Prostate gland (tissue), 2 donors: Measurements from ENCODE around the gene ACAA1. TPM values are rescaled to one million over a fixed set of nuclear protein-coding genes. Genes with fewer than 3 reads are reported as not detected.
A peak's percentile ranks its signal among the peaks of the same experiment; 100 is the strongest.

Experiments
- DNase-seq: peaks from one replicate; pipeline ENCODE4 v3.0.0-alpha.2; 2019; ENCODE audit warnings: low spot score
- H3K27ac ChIP-seq, 2 donors: fragments of 200-600 bp; sonication (generic); 2 replicates each; pipeline ENCODE4 v1.5.1; 2017 to 2019
- H3K27me3 ChIP-seq: fragments of 200-600 bp; sonication (generic); replicated peaks from 2 replicates; pipeline ENCODE4 v1.5.1; 2019; ENCODE audit not compliant: insufficient read depth
- H3K36me3 ChIP-seq, 2 donors: fragments of 200-600 bp; sonication (generic); 1 replicate in 1 of 2; 2 replicates in 1 of 2; pipeline versions ENCODE4 v1.5.1 to v1.8.1; 2017 to 2019
- H3K4me1 ChIP-seq: fragments of 200-600 bp; sonication (generic); replicated peaks from 2 replicates; pipeline ENCODE4 v1.5.1; 2019
- H3K4me3 ChIP-seq, 2 donors: fragments of 200-600 bp; sonication (generic); 2 replicates each; pipeline ENCODE4 v1.5.1; 2017 to 2019
- H3K9me3 ChIP-seq: fragments of 200-600 bp; sonication (generic); 2 replicates; pipeline ENCODE4 v1.5.1; 2017
- CTCF ChIP-seq, 4 experiments: fragments of 200-600 bp in 2 of 4; fragments of 450-650 bp in 2 of 4; sonication (generic) in 2 of 4; IDR thresholded peaks; 1 replicate in 3 of 4; 2 replicates in 1 of 4; pipeline ENCODE4 v1.5.1; 2016 to 2019; ENCODE audit warnings: antibody characterized with exemption in 4 of 4, mild to moderate bottlenecking in 2 of 4, moderate library complexity in 2 of 4
- POLR2A ChIP-seq: fragments of 450-650 bp; IDR thresholded peaks from one replicate; pipeline ENCODE4 v1.6.1; 2016; ENCODE audit warnings: antibody characterized with exemption, mild to moderate bottlenecking
- POLR2AphosphoS5 ChIP-seq: sonication (generic); formaldehyde crosslinking; IDR thresholded peaks from one replicate; pipeline ENCODE4 v1.6.1; 2017; ENCODE audit warnings: antibody characterized with exemption
- WGBS: methylation state at CpG from one replicate; pipeline ENCODE4 v1.1.5; 2018; 5-methylcytosine and 5-hydroxymethylcytosine counted together
- intact Hi-C: fragments of 100-400 bp; cut with DNase I; formaldehyde crosslinking; loops from one replicate; pipeline ENCODE4 v1.14.2; 2022
- total RNA-seq, 2 donors: library from RNA; depleted of rRNA; stranded (reverse); fragments of >200 nt; gene quantifications; one replicate each; pipeline ENCODE4 v1.1.0, GENCODE V29; 2016

The ACAA1 gene
- total RNA-seq, 2 donors from 2014 or later, result 89.8 to 112 TPM

DNA sequence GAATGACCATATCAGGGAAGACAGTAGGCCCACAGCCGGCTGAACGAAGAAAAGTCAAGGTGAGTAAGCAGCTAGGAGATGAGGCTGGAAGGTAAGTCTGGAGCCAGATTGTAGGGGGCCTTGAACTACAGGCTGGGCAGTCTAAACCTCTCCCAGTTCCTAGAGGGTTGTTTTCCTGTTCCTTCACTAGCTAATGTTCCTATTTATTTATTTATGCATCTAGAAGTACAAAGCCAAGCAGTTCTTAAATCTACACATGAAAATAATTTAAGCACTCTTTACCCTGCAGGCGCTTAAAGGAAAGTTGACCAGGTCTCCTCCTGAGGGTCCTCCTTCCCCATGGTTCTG, 3.7 kb downstream of the ACAA1 start:
- Histone ChIP-seq H3K27me3 (no peaks in the 10 kb centered on the region), H3K36me3 (peaks cover 0 to 19% of the 10 kb centered on the region in 2 donors), H3K9me3 (no peaks in the 10 kb centered on the region), H3K4me1 (peaks cover 7% of the 10 kb centered on the region), H3K4me3 (no peak overlapping the region), H3K27ac (peak overlapping the region; percentile 37 to 85)
- TF ChIP-seq POLR2A (no peak), POLR2AphosphoS5 (no peak), CTCF (IDR thresholded peaks at IDR 0.05) (no peak)
- 64% methylated on average over 3 of the region's 3 CpGs for WGBS
- intact Hi-C loops, result loop anchor here (10.0 kb wide), 1 partner anchor 352 kb away; no protein-coding TSS in a partner anchor
- no peak for DNase-seq

- no peak for DNase-seq
- H3K27me3 ChIP-seq, result no peaks in the 10 kb centered on the region
- WGBS, result 73% methylated on average over 6 of the region's 6 CpGs
- H3K4me1 ChIP-seq, result peaks cover 7% of the 10 kb centered on the region
- H3K9me3 ChIP-seq, result no peaks in the 10 kb centered on the region
- TF ChIP-seq POLR2A (no peak), CTCF (IDR thresholded peaks at IDR 0.05) (no peak), POLR2AphosphoS5 (no peak)
- peak overlapping the region in 1 of 2 donors; percentile 85 for H3K27ac ChIP-seq
- H3K36me3 ChIP-seq, result peaks cover 8 to 27% of the 10 kb centered on the region in 2 donors
- H3K4me3 ChIP-seq, result no peak overlapping the region
- intact Hi-C loops, result loop anchor here (10.0 kb wide), 1 partner anchor 353 kb away; no protein-coding TSS in a partner anchor
These were observed 5.1 kb downstream of the ACAA1 start for GRCh38 chr3:38131621-38132369.

DNA sequence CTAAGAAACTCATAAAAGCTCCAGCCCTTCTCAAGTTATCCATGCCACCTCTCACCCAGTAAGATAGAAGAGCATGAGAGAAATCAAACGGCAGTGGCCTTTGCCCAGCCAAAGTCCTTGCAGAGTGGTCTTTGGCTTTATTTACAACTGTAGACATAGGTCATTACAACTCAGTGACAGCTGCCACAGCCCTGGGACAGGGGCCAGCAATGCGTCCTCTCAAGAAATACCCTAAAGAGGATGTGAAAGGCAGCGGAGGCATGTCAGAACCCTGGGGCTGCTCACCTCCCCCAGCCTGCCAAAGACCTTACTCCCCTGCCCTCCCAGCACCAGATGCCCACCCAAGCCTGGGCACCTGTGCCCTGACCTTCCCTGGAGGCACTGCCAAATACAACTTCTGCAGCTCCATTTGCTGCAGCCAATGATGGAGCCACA, 6.3 kb downstream of the ACAA1 start:
- intact Hi-C loops, result loop anchor here (10.0 kb wide), 1 partner anchor 354 kb away; no protein-coding TSS in a partner anchor
- Histone ChIP-seq H3K27me3 (no peaks in the 10 kb centered on the region), H3K27ac (no peak overlapping the region), H3K4me1 (peaks cover 7% of the 10 kb centered on the region), H3K36me3 (peaks cover 17 to 38% of the 10 kb centered on the region in 2 donors), H3K9me3 (no peaks in the 10 kb centered on the region), H3K4me3 (no peak overlapping the region)
- no peak for DNase-seq
- WGBS, result 62% methylated on average over 3 of the region's 3 CpGs
- no peak for TF ChIP-seq POLR2AphosphoS5
- TF ChIP-seq POLR2A, result no peak
- no peak for TF ChIP-seq CTCF (IDR thresholded peaks at IDR 0.05)

GRCh38 chr3:38129058-38129457, 7.9 kb downstream of the ACAA1 start:
- no peaks in the 10 kb centered on the region for H3K27me3 ChIP-seq
- no peak for DNase-seq
- H3K27ac ChIP-seq, result peak overlapping the region in 1 of 2 donors; percentile 40
- TF ChIP-seq CTCF (IDR thresholded peaks at IDR 0.05) (no peak), POLR2A (no peak)
- H3K36me3 ChIP-seq, result peaks cover 20 to 41% of the 10 kb centered on the region in 2 donors
- WGBS, result 100% methylated on average over 5 of the region's 5 CpGs
- intact Hi-C loops, result no loop called here
- peaks cover 7% of the 10 kb centered on the region for H3K4me1 ChIP-seq
- no peak overlapping the region for H3K4me3 ChIP-seq
- H3K9me3 ChIP-seq, result no peaks in the 10 kb centered on the region

DNA sequence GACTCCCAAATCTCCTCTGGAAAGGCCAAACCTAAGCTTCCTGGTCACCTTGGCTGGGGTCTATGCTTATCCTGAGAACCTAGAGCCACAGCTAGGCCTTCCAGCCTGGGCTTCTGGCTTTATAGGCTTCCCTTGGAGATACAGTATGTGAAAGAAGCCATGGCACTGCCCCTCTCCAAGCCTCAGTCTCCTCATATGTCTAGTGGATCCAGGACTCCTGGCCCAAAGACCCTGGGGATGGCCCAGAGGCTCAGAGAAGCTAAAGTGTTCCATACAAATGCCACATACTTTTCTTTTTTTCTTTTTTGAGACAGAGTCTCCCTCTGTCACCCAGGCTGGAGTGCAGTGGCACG, 8.6 kb downstream of the ACAA1 start:
- TF ChIP-seq POLR2AphosphoS5 (no peak), CTCF (IDR thresholded peaks at IDR 0.05) (no peak), POLR2A (no peak)
- H3K4me1 ChIP-seq, result peaks cover 7% of the 10 kb centered on the region
- no peaks in the 10 kb centered on the region for H3K9me3 ChIP-seq
- WGBS, result 93% methylated on average over 1 of the region's 1 CpG
- peaks cover 20 to 41% of the 10 kb centered on the region in 2 donors for H3K36me3 ChIP-seq
- H3K4me3 ChIP-seq, result no peak overlapping the region
- no peaks in the 10 kb centered on the region for H3K27me3 ChIP-seq
- H3K27ac ChIP-seq, result no peak overlapping the region
- intact Hi-C loops, result no loop called here
- DNase-seq, result no peak
